GM18517 (cell line): Measurements from ENCODE around the gene PCNX3.

Source experiments
- ATAC-seq: cut with Tn5 transposase; IDR thresholded peaks from one replicate; pipeline ENCODE4 v1.9.1; 2021; ENCODE audit warnings: mild to moderate bottlenecking, moderate library complexity; ENCODE audit not compliant: unreplicated experiment

Gene PCNX3

GRCh38 chr11:65580031-65580692 is 35.4 kb upstream of the PCNX3 start:
- ATAC-seq: no peak

DNA sequence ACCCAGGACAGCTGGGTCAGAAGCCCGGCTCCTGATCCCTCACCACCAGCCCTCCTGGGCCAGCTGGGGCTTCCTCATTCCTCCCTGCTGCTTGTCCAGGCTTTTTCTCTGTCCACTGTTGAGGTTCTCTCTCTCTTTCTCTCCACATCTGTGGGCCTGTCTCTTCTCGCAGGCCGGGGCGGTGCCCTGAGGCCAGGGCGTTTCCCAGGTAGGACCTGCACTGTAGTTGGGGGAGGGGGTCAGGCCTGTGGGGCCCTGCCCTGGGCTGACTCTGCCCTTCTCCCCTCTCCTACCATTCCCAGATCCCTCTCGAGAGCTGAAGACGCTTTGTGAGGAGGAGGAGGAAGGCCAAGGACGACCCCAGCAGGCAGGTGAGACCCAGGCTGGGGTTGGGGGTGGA is 34.8 kb upstream of the PCNX3 start:
- ATAC-seq: no peak

DNA sequence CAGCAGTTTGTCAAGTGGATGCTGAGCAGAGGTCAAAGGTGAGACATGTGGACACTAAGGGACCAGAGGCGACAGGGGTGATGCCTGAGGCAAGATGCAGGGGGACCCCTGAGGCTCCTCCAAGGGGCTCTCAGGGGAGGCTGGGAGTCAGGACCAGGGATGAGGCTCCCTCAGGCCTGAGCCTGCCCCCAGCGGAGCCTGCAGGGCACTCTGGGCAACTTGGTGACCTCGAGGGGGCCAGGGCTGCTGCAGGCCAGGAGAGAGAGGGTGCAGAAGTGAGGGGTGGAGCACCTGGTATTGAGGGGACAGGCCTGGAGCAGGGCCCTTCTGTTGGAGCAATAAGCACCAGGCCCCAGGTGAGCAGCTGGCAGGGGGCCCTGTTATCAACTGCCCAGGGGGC is 33.6 kb upstream of the PCNX3 start:
- no peak for ATAC-seq

DNA sequence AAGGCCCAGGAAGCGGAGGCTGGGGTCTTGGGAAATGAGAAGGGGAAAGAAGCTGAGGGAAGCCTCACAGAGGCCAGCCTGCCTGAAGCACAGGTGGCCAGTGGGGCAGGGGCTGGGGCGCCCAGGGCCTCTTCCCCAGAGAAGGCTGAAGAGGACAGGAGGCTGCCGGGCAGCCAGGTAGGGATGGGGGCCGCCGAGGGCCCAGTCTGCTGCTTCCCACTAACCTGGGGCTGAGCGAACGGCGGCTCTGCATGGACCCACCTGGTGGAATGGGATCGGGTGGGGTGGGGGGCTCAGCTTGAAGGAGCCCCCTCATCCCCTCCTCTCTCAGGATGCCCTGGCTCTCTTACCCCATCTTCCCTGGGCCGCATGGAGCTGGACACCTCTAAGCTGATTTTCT is 32.0 kb upstream of the PCNX3 start:
- ATAC-seq: no peak

DNA sequence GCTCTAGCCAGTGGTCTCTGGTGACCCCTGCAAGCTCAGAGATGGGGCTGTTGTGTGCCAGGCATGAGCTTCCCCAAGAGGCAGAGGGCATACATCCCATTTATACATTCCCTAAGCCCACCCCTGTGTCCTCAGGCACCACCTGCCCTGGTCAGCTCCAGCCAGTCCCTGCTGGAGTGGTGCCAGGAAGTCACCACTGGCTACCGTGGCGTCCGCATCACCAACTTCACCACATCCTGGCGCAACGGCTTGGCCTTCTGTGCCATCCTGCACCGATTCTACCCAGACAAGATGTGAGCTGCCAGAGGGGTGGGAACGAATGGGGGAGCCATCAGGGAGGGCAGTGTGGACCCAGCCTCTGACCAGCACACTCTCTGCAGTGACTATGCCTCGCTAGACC is 31.5 kb upstream of the PCNX3 start:
- no peak for ATAC-seq

DNA sequence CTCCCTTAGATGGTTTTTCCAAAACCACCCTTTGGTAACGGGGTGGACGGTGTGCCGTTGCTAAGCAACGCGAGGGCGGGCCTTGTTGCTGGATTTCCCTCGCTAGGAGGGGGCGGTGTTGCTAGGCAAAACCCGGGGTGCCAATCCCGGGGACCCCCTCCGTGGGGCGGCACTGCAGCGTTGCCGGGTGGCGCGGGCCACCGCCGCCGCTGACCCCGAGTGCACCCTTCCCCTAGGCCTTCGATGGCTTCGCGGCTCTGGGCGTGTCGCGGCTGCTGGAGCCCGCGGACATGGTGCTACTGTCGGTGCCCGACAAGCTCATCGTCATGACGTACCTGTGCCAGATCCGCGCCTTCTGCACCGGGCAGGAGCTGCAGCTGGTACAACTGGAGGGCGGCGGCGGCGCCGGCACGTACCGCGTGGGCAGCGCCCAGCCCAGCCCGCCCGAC is 30.8 kb upstream of the PCNX3 start:
- no peak for ATAC-seq

GRCh38 chr11:65585396-65586246 is 30.0 kb upstream of the PCNX3 start:
- no peak for ATAC-seq

DNA sequence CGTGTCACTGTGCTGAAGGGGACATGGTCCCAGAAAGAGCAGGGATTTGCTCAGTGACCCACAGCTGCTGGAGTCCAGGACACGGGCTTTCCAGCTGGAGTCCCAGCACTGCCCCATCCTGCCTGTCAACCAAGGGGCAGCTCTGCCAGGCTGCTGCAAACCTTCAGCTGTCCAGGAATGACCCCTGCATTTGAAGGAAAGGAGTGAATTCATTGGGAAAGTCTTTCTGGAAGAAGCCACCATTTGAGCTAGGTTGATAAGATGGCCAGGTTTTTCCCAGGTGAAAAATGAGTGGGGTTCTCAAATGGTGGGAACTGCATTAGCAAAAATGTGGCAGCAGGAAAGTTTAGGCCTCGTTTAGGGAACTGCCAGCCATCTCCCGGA is 29.3 kb upstream of the PCNX3 start:
- ATAC-seq: no peak

GRCh38 chr11:65586676-65587075 is 28.9 kb upstream of the PCNX3 start:
- no peak for ATAC-seq

DNA sequence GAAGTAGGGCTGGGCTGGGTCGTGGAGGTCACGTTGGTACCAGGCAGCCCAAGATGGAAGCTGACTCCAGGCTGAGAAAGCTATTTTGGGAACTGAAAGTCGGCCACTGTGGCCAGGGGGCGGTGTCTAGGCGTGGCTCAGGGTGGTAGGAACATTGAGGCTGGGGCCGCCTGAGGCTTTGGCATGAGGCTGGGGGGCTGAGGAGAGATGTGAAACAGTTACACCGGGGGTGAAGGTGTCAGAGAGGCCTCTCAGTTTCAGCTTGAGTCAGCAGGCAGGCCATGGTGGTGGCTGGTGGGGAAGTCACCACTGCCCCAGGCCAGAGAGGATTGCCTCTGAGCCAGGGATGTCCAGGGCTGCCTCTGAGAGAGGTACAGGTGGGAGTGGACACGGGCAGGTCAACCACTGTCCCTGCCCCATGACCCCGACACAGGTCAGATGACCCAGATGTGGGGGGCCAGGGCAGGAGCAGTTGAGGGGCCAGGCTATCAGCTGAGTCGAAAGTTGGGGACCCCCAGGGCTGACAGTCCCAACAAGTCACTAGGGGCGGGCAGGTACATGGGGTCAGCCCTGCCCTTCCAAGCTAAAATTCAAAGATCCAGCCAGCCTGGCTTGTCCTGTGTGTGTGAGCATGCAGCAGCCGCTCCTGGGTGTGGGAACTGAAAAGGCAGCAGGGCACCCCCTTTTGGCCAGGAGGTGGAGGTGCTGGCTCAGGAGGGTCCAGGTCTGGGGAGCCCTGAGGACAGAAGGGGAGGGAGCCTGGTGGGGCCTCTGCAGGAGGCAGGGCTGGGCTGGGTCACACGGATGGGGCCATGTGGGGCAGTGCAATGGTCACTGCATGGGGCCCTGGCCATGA is 27.1 kb upstream of the PCNX3 start:
- ATAC-seq: peak; percentile 79

DNA sequence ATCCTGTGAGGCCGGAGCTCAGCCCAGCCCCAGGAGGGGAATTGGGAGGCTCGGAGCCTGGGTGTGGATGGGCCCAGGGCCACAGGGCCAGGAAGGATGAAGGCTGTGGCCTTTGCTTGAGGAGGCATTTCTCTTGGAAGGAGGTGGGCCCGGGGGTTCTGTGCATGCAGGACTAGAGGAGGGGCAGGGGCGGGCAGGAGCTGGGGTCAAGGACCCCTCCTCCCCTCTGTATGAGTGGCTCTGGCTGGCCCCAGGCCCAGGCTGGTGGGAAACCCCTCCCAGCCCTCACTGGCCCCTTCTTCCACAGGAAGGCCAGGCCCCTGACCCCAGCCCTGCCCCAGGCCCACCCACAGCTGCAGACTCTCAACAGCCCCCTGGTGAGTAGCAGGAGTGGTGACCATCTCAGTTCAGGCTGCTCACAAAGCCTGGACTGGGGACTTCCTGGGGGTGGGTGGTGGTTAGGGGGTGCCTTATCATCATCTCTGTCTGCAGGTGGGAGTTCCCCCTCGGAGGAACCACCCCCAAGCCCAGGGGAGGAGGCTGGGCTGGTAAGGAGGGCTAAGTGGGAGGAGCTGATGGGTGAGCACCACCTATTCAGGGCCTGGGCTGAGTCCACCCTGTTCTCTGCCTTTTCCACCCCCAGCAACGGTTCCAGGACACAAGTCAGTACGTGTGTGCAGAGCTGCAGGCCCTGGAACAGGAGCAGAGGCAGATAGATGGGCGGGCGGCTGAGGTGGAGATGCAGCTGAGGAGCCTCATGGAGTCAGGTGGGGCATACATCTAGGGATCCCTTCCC is 25.9 kb upstream of the PCNX3 start:
- ATAC-seq: no peak

- ATAC-seq: no peak
Measured at GRCh38 chr11:65590240-65590738, 25.3 kb upstream of the PCNX3 start.

DNA sequence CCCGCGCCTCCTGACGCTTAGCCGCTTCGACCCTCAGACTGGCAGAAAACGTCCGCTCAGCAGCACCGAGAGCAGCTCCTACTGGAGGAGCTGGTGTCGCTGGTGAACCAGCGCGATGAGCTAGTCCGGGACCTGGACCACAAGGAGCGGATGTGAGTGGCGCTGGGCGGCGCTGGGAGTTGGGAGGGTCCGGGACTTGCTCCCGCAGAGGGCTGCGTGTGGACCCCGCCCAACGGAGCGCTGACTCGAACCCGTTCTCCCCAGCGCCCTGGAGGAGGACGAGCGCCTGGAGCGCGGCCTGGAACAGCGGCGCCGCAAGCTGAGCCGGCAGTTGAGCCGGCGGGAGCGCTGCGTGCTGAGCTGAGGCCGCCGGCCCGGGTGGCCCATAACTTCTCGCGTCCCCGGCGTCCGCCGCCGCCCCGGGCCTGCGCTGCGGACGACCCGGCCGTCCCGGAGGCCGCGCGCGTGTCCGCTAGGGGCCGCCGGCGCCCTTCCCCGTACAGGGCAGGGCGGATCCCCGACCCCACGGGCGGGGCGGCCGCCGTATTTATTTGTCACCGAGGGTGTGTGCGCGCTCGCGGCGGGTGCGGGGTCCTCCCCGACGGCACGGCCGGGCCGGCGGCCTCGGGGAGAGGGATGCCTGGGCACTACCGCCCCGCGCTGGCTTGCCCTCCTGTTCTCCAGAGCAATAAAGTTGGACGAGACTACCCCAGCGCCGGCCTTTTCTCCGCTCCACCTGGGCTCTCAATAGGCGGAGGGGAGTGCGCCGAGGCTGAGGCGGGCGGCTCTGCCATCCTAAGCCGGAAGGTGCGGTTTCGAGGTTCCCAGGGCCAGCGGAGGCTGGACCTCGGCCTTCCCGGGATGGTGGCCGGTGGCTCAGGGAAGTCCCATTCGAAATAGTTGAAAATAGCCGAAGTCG is 23.4 kb upstream of the PCNX3 start:
- ATAC-seq: no peak

- no peak for ATAC-seq
Measured at GRCh38 chr11:65592858-65593517, 22.6 kb upstream of the PCNX3 start.

DNA sequence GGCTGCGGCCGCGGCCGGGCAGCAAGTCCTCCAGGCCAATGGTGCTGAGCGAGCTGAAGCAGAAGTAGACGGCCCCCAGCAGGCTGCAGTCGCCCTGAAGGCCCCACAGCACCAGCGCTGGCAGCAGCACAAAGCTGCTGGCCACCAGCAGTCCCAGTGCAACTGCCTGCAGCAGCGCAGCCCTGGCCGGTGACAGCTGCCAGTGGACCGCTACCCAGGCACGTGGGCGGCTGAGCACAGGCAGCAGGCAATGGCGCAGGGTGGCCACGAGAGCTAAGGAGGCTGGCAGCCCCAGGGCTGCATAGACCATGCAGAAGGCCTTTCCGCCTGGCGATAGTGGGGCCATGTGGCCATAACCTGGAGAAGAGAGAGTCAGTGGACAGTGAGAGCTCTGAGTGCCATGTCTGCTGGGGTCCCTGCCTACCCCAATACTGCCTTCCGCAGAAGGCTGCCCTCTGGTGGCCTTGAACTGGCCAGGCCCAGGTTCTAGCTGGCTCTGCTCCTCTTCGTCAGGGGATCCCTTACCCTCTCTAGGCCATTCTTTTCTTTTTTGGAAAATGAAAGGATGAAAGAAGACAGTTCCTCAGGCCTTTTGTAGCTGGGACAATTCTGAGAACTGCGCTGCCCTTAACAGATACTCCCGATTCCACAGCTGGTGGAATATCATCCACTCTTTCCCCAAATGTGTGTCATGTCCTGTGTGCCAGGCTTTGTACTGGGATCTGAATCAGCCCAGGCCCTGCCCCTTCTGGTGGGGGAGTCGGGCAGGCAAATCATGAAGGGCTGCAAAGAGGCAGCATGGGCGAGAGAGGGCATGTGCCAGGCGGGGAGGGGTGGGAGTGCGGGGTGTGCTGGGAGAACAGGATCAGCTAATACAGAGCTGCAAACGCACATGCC is 21.8 kb upstream of the PCNX3 start:
- no peak for ATAC-seq

GRCh38 chr11:65595131-65595530 is 20.4 kb upstream of the PCNX3 start:
- no peak for ATAC-seq

GRCh38 chr11:65595543-65596281 is 19.9 kb upstream of the PCNX3 start, which contains the start of gene KCNK7:
Gene KCNK7 (minus strand): TSS chr11:65595800. CDS start chr11:65595772, 28 bp downstream.
- ATAC-seq: no peak
